ENCODE measurements around the gene COMTD1.

COMTD1 gene

GRCh38 chr10:75239096-75239790 is 3.5 kb upstream of the COMTD1 start:
- no peak overlapping the region for H3K4me3 ChIP-seq (ENCODE audit: low read depth, low read length)
- peaks cover 6% of the 10 kb centered on the region for H3K4me1 ChIP-seq
- no peaks in the 10 kb centered on the region for H3K36me3 ChIP-seq (ENCODE audit: control insufficient read depth, insufficient read depth, low read length)
- TF ChIP-seq CTCF (IDR thresholded peaks at IDR 0.05), result no peak
- H3K27ac ChIP-seq, result no peak overlapping the region
- no peak overlapping the region for H3K9ac ChIP-seq
- no peaks in the 10 kb centered on the region for H3K9me3 ChIP-seq (ENCODE audit: control insufficient read depth, low read length)
- no peaks in the 10 kb centered on the region for H3K79me2 ChIP-seq
- H3K4me2 ChIP-seq (ENCODE audit: low read length), result no peak overlapping the region
- H3K27me3 ChIP-seq (ENCODE audit: control insufficient read depth, insufficient read depth, low read length), result no peaks in the 10 kb centered on the region
- no peak overlapping the region for H2AFZ ChIP-seq

DNA sequence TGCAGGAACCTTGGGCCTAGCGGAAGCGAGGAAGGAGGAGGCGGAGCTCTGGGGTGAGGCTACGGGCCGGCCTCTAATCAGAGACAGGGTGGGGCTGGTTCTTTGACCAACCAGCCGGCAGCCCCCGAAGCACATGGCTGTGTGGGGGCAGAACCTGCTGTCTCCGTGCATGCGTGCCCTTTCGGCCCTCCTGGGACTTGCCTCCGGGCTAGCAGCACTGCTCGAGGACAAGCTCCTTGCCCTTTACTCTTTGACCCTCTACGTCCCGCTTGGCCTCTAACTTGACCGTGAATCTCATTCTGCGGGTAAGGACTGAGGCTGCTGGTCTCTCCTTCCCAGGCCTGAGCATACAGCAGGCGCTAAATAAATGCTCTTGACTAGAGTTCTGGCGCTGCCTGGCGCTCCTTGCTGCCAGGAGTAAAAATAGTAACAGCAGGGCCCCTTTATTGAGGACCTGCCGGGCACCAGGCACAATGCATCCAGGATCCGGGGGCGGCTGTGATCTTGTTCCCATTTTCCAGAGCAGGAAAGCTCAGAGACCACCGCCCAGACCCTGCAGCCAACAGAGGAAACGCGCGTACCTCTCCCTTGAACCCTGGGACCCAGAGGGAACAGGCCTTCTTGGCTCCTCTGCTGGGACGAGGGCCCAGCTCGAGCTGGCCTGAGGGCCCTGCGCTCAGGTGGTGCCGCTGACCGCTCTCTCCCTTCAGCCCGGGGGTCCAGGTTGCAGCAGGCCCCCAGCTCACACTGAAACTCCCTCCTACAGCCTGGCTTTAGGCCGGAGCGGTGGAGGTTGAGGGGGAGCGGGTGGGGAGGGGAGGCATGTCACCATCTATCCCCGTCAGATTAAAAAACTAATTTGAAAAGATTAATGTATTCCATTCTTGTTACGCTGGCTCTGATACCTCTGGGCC is 2.7 kb upstream of the COMTD1 start:
- H3K9ac ChIP-seq, result no peak overlapping the region
- H3K27me3 ChIP-seq (ENCODE audit: control insufficient read depth, insufficient read depth, low read length), result no peaks in the 10 kb centered on the region
- H3K79me2 ChIP-seq, result no peaks in the 10 kb centered on the region
- no peaks in the 10 kb centered on the region for H3K36me3 ChIP-seq (ENCODE audit: control insufficient read depth, insufficient read depth, low read length)
- TF ChIP-seq CTCF (IDR thresholded peaks at IDR 0.05), result no peak
- H3K27ac ChIP-seq, result no peak overlapping the region
- H3K9me3 ChIP-seq (ENCODE audit: control insufficient read depth, low read length), result no peaks in the 10 kb centered on the region
- H2AFZ ChIP-seq, result no peak overlapping the region
- no peak overlapping the region for H3K4me3 ChIP-seq (ENCODE audit: low read depth, low read length)
- H3K4me1 ChIP-seq, result peaks cover 11% of the 10 kb centered on the region
- H3K4me2 ChIP-seq (ENCODE audit: low read length), result no peak overlapping the region

GRCh38 chr10:75236178-75236825 is 545 bp upstream of the COMTD1 start:
- no peak for TF ChIP-seq CTCF (IDR thresholded peaks at IDR 0.05)
- no peaks in the 10 kb centered on the region for H3K36me3 ChIP-seq (ENCODE audit: control insufficient read depth, insufficient read depth, low read length)
- H3K9ac ChIP-seq, result no peak overlapping the region
- H3K4me2 ChIP-seq (ENCODE audit: low read length), result no peak overlapping the region
- no peak overlapping the region for H3K4me3 ChIP-seq (ENCODE audit: low read depth, low read length)
- H3K27ac ChIP-seq, result peak overlapping the region; percentile 52
- no peaks in the 10 kb centered on the region for H3K79me2 ChIP-seq
- H3K27me3 ChIP-seq (ENCODE audit: control insufficient read depth, insufficient read depth, low read length), result no peaks in the 10 kb centered on the region
- peak overlapping the region; percentile 90 for H2AFZ ChIP-seq
- H3K9me3 ChIP-seq (ENCODE audit: control insufficient read depth, low read length), result no peaks in the 10 kb centered on the region
- H3K4me1 ChIP-seq, result peaks cover 19% of the 10 kb centered on the region

DNA sequence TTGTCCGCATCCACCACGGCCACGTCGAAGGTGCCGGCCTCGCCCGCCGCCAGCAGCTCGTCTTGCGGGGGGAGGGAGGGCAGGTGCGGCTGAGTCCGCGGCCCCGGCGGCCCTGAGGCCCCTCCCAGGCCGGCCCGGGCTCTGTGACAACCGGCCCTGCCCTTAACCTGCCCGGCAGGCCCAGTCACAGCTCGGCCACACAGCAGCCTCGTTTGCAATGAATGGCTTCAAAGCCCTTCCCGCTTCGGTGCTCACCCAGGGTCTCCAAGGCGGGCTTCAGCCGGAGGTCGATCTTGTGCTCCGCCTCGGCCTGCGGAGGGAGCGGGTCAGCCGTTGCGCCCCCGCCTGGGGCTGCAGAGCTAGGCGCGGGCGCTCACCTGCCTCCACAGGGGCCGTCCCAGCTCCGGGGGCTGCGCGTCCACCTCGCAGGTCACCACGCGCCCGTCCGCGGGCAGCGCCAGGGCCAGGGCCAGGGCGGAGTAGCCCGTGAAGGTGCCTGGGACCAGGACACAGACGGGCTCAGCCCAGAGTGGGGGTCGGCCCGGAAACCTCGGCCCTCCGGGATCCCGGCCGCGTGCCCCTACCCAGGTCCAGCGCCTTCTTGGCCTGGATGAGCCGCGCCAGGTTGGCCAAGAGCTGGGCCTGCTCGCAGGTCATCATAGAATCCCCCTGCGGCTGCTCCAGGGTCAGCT is 928 bp downstream of the COMTD1 start:
- H3K9me3 ChIP-seq (ENCODE audit: control insufficient read depth, low read length), result no peaks in the 10 kb centered on the region
- peak overlapping the region; percentile 57 for H3K9ac ChIP-seq
- peaks cover 19% of the 10 kb centered on the region for H3K4me1 ChIP-seq
- H3K27me3 ChIP-seq (ENCODE audit: control insufficient read depth, insufficient read depth, low read length), result no peaks in the 10 kb centered on the region
- H3K36me3 ChIP-seq (ENCODE audit: control insufficient read depth, insufficient read depth, low read length), result no peaks in the 10 kb centered on the region
- peak overlapping the region; percentile 90 for H2AFZ ChIP-seq
- peak overlapping the region; percentile 65 for H3K4me3 ChIP-seq (ENCODE audit: low read depth, low read length)
- no peak for TF ChIP-seq CTCF (IDR thresholded peaks at IDR 0.05)
- H3K79me2 ChIP-seq, result no peaks in the 10 kb centered on the region
- peak overlapping the region; percentile 76 for H3K27ac ChIP-seq
- peak overlapping the region; percentile 96 for H3K4me2 ChIP-seq (ENCODE audit: low read length)

Measured in parathyroid adenoma (tissue), 2 donors.